ENCODE results near the gene OGFOD3. TPM values are rescaled to one million over a fixed set of nuclear protein-coding genes. Genes with fewer than 3 reads are reported as not detected.

Gene OGFOD3
- total and polyA plus RNA-seq, 8 donors = 22.7 to 37.9 (median 27.3) TPM

- Histone ChIP-seq H3K27ac (no peak overlapping the region), H3K9me3 (no peaks in the 10 kb centered on the region), H3K27me3 (peaks cover 7 to 30% of the 10 kb centered on the region in 2 donors), H3K4me1 (peaks cover 0 to 10% of the 10 kb centered on the region in 2 donors), H3K4me3 (no peak overlapping the region), H3K36me3 (peaks cover 0 to 34% of the 10 kb centered on the region in 2 donors)
- ATAC-seq = no peak
- DNase-seq = peak in 1 of 4 donors; percentile 64
- intact Hi-C loops (cut with DNase I) = no loop called here
- TF ChIP-seq CTCF (IDR thresholded peaks at IDR 0.05) = no peak
These were observed 28.1 kb downstream of the OGFOD3 start for GRCh38 chr17:82390015-82390859.

- TF ChIP-seq CTCF (IDR thresholded peaks at IDR 0.05) = no peak
- Histone ChIP-seq H3K4me1 (peaks cover 0 to 10% of the 10 kb centered on the region in 2 donors), H3K4me3 (no peak overlapping the region), H3K9me3 (no peaks in the 10 kb centered on the region), H3K27me3 (peaks cover 7 to 38% of the 10 kb centered on the region in 2 donors), H3K36me3 (peaks cover 0 to 34% of the 10 kb centered on the region in 2 donors), H3K27ac (no peak overlapping the region)
- intact Hi-C loops (cut with DNase I) = no loop called here
- DNase-seq = peak in 1 of 4 donors; percentile 17
- ATAC-seq = no peak
These were observed 29.0 kb downstream of the OGFOD3 start for GRCh38 chr17:82389379-82389778.

- Histone ChIP-seq H3K4me1 (peaks cover 0 to 10% of the 10 kb centered on the region in 2 donors), H3K9me3 (no peaks in the 10 kb centered on the region), H3K36me3 (peaks cover 0 to 30% of the 10 kb centered on the region in 2 donors), H3K27me3 (peaks cover 7 to 43% of the 10 kb centered on the region in 2 donors), H3K4me3 (no peak overlapping the region), H3K27ac (no peak overlapping the region)
- DNase-seq = peak in 1 of 4 donors; percentile 72
- intact Hi-C loops (cut with DNase I) = no loop called here
- ATAC-seq = no peak
- no peak for TF ChIP-seq CTCF (IDR thresholded peaks at IDR 0.05)
These were observed 29.5 kb downstream of the OGFOD3 start for GRCh38 chr17:82388922-82389283.

GRCh38 chr17:82388223-82388921, 30.0 kb downstream of the OGFOD3 start:
- H3K9me3 ChIP-seq = no peaks in the 10 kb centered on the region

More at GRCh38 chr17:82388223-82388921, 30.0 kb downstream of the OGFOD3 start:
- Histone ChIP-seq H3K4me3 (no peak overlapping the region), H3K27me3 (peaks cover 7 to 49% of the 10 kb centered on the region in 2 donors), H3K27ac (no peak overlapping the region), H3K4me1 (peaks cover 0 to 10% of the 10 kb centered on the region in 2 donors), H3K36me3 (peaks cover 0 to 25% of the 10 kb centered on the region in 2 donors)
- peak in 1 of 4 donors; percentile 84 for DNase-seq
- peak; percentile 54 for ATAC-seq
- TF ChIP-seq CTCF (IDR thresholded peaks at IDR 0.05) = no peak
- intact Hi-C loops (cut with DNase I) = no loop called here

Measured in left lung (tissue), 10 donors.